NCI-H2196 (cell line): ENCODE data around the gene GPR158.

ENCODE experiments used
- DNase-seq: peaks from one replicate; lab custom pipeline; 2025; ENCODE audit not compliant: unreplicated experiment; lab: John Stamatoyannopoulos, UW

Gene GPR158

DNA sequence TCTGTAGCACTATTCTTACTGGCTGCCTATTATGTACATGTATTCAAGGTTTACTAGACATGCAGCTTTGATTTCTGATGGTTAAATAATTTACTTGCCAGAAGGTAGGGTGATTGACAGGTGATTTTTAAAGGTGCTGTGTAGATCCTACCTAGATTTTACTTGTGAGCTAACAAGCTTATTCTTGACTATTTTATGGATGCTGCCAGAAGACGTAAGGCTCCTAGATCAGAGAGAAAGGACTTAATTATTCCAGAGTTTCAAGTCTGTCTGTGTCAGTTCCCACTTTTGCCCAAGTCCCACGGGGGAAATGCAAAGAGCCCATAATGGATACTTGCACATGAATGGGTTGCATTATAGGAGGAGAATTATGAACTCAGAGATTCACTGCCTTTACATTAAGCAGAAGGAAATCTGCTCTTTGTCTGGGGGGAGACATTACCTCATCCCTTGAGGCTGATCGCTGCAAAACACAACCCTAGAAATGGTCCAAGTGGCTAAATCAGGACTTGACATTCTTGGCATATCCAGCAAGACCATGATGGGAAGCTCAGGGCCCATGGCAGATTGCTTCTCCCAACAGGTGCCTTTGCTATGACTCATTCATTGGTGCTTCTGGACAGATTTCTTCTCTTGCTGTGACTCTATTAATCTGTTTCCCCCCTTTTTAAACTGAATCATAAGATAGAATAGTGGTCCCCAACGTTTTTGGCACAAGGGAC lies 32.1 kb downstream of the GPR158 start:
- DNase-seq, result no peak

DNA sequence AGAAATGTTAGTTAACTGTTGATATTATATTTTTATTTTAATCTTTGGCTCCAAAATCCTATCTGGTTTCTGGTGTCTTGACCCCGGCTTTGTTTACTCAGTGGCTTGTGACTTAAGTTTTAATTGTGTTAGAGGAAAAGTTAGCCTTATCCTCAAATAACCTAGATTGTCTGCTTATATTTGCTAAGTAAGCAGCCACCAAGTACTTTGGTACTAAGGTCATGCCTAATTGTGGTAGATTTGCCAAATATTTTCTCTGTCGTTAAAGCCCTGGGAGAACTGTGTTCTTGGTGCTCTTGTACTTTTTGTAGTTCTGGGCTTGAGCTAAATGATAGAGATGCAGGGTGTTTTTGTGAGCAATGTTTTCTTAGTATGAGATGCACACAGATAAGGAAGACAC lies 34.8 kb downstream of the GPR158 start:
- no peak for DNase-seq

DNA sequence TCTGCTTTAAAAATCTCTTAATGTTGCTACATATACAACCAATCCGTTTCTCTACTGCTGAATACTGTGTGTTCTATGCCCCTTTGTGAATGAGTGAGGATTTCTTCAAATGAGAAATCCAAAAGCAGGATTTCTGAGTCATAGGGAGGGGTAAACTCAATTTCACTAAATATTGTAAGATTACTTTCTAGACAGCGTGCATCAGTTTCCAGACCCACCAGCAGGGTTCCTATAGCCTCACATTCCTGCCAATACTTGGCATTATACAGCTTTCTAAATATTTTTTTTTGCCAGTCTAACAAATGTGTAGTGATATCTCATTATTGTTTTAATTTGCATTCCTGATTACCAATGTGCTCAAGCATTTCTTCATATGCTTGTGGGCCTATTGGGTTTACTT lies 35.5 kb downstream of the GPR158 start:
- DNase-seq, result no peak

DNA sequence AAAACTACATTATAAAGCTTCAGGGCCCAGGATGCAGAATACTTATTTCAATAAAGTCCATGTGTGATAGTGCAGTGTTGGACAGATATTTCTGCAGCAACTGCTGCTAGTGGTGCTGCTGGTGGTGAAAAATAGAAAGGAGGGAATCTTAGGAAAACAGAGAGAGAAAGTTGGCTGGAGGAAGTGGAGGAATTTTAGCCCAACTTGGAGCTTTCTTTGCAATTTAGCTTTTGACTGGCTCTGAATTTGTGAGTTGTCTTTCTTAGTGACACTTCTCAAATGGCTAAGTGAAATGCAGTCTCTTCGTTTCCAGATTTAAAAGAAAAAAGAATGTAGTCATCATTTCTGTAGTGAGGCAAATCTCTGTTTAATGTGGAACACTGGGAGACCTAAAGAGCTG lies 45.4 kb downstream of the GPR158 start:
- DNase-seq, result no peak

DNA sequence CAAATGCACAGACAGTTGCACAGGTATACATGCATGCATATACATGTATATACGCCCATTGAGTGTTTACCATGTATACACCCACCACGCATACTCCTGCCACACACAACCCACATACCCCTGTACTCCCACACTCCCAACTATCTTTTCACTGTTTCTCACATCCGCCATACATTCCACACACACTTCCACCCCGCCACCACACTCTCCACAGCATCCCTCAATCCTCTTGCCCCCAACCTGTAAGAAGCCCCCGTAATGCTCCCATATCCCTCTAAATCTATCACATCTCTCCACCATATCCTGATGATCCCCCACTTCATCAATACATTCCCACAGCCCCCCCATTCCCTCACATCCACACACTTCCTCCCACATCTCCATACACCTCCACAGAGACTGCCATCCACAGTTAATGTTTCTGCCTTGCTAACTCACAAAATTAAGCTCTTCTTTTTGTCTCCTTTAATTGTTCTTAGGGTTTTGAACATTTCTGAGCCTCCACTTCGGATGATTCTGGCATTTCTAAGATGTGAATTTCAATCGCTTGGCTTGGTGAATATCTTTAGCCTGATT lies 47.4 kb downstream of the GPR158 start:
- no peak for DNase-seq

DNA sequence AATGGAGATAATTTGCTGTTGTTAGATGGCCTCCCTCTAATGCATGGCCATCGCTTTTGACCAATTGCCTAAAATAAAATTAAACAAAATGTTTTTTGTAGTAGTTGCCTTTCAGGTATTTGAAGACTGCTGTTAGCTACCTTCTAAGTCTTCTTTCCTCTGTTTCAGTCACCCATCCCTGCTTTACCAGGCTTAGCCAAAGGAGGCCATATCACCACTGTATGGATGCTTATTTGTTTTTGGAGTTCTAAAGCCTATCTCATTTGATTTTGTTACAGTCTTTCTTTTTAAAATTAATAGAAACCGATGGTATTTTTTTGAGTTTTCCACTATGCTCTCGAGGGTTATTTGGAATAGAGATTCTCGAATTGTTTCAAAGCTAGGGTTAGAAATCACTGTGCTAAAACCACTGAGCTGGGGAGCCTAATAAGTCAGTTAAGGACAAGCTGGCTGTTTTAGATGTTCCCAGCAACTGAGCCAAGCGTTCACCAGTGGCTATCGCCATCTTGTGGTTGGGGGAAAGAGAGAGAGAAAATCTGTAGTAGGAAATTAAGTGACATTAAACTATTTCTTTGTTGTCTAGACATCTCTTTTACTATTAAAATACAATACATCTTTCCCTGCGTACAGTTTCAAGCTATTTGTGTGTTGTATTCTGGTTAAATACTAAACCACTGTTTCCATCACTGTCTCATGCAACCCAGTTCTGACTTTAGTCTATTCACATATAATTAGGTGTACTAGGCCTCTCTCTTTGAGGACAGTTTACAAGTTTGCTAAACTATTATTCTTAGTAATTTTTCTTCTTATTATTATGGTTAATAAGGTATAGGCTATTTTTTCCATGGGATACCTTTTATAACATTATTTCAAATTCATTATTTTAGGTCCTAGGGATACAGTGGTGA lies 52.2 kb downstream of the GPR158 start:
- peak; percentile 30 for DNase-seq

DNA sequence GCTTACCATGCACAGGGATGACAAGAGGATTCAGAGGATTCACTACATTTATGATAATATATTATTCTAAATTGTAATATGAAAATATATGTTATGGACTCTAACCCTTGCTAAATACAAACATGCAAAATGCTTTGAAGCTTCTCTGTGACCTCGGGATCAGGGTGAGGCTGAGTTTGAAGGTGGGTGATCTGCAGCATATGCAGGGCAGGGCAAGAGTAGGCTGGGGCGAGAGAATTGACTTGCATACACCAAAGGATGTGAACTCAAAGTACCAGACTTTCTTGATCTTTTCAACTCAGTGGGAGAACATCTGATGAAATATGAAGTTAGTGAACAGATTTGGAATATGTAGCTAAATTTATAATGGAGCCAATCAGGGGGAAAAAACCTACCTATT lies 57.0 kb downstream of the GPR158 start:
- no peak for DNase-seq

DNA sequence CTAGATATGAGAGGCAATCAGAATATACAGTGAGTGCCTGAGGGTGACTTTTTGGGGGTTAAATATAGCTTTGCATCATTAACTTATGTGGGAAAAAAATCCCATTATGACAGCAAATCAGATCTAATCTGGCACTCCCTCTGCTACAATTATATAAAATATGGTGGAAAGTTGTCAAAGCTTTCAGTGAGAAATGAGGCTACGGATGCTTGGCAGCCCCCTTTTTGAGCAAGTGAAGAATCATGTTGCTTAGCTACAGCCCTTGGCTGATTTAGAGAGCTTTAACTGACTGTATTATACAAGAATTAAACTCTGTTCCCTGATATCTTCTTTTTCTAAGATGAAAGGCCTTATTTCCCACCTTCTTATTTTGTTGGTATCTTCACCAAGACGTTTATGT lies 57.4 kb downstream of the GPR158 start:
- no peak for DNase-seq

DNA sequence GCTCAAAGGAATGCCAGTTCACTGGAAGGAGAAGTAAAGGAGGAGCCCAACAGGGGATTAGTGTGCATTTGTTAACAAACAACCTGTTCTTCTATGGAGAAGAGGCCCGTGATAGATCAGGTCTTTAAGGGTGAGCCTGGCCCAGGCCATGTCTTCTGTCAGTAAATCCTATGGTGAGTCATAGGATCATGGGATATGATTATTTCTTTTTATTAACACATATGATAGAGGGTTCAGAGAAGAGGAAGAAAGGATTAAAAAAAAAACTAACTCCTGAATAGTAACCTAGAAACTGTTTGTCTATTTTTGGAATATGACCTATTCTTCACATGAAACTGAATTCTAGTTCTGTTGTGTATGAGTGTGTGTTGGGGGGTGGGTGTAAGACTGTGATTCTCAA lies 70.4 kb downstream of the GPR158 start:
- DNase-seq, result no peak

DNA sequence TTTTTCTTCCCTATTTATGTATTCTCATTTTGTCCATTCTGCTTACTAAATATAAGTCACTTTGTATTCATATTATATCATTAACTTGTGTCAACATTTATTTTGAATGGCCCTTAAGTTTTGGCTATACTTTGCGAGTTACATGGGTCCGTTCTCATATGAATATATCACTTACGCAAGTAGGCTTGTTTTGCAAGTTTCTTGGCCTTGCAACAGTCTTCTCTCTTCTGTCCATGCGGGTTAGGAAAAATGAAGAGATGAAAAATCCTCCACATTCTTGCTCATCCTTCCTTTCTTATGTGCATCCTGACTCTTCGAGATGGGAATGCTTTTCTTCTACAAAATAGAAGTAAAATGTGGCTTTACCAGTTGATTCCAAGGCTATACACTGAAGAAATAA lies 82.8 kb downstream of the GPR158 start:
- DNase-seq, result no peak

DNA sequence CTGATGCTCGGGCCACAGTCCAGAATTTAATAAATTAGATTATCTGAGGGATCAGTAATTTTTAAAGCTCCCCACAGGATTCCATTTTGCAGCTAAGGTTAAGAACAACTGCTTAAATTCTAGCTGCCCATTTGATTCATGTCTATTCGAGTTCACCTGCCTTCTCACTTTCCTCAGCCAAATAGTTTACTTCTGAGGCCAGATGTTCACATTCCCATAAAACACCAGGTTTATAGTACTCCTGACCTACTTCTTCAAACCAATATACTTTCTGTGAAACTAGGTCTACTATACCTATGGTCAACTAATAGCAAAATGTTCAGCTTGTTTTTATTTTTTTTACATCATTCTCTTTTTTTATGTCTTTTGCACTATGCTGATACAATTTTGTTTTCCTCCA lies 86.3 kb downstream of the GPR158 start:
- DNase-seq, result no peak

DNA sequence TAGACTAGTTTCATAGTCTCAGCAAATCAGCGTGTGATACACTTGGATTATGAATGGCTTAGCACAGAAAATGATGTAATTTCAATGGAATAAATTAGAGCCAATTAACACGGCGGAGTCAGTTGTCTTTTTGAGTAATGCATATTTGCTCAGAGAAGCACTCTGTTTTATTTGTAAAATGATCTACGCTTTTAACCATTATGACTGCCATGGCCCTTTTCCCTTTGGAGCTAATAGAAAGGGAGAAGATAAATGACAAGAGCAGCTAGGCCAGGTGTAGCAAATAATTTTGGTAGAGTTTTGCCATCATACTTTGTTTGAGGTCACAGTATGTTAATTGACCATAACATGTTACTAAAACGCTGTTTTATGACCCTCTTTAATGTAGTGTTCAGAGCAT lies 86.8 kb downstream of the GPR158 start:
- peak; percentile 47 for DNase-seq

DNA sequence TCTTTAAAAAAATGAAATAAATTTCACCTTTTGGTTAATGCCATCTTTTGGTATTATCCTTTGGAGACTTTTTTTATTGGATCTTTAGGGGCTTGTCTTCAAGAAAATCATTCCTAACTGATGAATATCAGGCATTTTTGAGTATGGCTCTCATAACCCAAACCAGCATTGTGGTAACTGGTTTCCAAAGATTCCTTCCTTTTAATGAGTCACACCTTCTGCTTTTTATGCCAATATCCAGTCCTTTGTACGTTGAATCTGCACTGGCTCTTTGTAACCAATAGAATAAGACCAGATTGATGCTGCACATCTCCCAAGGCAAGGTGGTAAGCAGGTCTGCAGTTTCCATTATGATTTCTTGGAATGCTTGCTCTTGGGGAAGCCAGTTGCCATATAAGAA lies 89.1 kb downstream of the GPR158 start:
- DNase-seq, result no peak

DNA sequence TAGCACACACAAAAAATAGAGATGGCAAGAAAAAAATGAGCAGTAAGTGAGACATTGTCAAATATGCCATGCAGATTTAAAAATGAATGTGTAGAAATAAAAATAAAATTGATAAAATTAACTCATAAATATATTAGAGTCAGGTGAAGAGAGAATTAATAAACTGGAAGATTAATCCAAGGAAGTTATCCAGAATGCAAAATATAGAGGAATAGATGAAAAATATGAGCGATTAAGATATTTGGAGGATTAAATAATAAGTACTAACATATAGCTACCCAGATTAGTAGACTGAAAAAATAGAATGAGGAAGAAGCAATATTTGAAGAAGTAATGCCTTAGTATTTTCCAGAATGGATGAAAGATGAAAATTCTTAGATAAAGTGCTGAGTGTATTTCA lies 103.4 kb downstream of the GPR158 start:
- DNase-seq, result no peak

DNA sequence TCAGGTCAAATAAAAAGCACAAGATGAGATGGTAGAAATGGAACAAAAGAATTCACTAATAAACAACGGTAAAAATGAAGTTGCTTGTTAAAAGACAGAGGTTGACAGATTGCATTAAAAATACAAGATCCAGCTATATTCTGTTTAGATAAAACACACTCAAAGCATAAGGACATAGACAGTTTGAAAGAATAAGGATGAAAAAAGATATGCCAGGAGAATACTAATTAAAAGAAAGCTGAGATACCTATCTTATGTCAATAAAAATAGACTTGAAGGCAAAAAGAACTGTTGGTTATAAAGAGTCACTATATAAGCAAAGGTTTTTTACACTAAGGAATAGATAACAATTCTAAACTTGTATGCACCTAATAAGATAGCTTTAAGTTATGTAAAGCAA lies 105.3 kb downstream of the GPR158 start:
- no peak for DNase-seq

DNA sequence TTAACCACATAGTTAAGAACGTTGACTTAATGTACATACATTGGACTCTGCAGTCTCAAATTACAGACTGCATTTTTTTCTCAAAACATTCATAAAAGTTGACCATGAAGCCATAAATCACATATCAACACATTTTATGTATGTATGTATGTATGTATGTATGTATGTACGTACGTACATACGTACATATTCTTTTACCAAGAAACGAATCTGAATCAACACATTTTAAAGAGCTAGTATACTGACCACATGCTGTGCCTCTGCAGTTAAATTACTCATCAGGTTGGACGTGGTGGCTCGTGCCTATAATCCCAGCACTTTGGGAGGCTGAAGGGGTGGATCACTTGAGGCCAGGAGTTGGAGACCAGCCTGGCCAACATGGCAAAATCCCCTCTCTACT lies 105.8 kb downstream of the GPR158 start:
- no peak for DNase-seq

DNA sequence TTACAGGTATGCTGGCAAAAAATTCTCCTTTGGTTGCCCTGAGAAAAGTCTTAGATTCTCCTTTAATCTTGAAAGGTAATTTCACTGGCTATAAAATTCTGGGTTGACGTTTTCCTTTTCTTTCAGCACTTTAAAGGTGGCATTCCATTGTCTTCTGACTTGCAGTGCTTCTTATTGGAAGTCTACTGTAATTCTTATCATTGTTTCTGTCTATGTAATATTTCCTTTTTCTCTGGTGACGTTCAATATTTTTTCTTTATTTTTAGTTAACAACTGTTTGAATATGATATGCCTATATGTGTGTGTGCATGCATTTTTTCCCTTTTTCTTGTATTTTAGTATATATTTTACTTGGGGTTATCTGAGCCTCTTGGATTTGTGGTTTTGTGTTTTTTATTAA lies 111.0 kb downstream of the GPR158 start:
- DNase-seq, result no peak

DNA sequence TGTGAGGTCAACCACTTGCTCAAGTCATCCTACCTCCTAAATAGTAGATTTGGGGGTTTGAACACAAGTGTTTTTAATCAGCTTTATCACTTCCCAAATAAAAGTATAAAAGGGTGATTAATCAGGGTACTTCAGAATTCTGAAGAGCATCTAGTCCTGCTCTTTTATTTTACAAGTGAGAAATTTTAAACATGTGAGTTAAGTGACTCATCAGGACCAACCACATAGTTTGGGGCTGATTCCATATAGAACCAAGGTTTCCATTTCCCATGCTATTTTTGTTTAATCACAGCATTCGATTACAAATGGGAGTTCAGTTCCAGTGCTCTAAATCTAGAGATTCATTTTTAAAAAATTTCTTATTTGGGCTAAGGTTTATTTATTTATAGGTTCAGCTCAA lies 113.4 kb downstream of the GPR158 start:
- no peak for DNase-seq

DNA sequence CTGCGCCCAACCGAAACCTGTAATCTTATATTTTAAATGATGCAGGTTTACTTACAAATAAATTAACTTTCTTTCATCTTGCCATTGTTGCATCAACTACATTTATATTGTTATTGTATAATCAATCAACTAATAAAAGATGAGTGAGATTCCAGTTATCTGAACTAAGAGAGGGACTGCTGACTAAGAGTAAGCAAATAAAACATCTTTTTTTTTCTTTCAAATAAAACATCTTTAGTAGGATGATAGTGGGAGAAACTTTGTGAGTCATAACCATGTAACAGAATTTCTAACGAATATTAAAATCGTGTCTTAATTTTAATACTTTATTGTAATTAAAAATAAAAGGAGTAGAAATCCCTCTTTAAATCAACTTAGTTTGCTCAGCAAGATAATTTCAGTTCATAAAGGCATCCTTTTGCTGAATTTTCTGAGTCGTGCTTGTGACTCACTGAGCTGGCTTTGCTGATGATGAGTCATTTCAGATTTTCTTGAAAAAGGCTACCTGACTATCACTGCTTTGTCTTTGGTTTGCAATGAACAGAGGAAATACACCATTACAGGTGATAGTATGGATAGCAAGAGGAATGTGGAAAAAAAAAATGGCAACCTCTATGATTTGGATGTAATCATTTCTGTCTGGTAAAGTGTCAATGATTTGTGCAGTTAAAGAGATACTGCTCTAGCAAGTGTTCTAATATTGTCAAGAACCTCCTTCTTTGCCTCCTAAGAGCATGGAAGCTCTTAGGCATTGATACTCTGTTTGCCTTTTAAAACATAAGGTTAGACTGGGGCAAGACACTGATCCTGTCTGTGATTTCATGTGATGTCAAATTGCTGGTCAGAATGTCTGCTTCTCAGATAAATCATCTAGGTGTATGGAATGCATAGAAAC lies 119.5 kb downstream of the GPR158 start:
- no peak for DNase-seq

DNA sequence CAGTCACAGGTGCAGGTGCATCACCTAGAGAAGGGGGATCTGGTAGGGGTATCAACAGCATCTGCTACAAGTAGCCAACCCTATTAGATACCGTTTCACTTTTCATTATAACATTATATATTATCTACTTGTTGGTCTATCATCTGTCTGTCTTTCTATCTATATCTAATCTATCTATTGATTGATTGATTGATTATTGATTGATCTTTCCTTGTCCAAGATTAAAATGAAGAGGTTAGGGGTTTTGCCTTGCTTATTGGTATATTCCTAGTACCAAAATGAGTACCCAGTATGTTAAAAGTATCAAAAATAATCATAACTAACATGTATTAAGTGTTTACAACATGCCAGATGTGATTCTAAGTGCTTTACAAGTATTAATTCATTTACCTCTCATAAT lies 121.5 kb downstream of the GPR158 start:
- DNase-seq, result no peak

DNA sequence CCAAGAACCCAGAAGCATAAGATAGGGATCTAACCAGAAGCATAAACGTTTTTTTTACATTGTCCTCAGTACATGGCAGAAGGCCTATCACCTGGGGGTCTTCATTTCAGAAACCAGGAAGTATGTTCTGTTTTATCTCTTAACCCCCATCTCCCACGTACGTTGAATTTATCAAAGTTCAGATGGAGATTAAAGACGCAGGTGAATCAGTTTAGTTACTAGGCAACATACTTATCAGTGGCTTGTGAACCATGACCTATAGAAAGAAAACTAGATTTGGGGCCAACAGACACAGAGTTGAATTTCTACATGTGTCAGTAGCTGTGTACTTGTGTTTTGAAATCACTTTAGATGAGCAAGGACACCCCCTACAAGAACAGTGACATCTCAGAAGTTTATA lies 122.7 kb downstream of the GPR158 start:
- DNase-seq, result no peak
